RCC 7860 (cell line): Measurements from ENCODE around the gene SLC51A.

ENCODE experiments used
- DNase-seq: peaks from one replicate; pipeline ENCODE4 v3.0.0-alpha.2; 2015; ENCODE audit warnings: low spot score
- FAIRE-seq: peaks from 2 replicates; lab custom pipeline; 2012; peaks lifted over from hg19 to GRCh38; lab: Jason Lieb, UNC

Gene SLC51A

GRCh38 chr3:196214783-196215441 lies 1.4 kb upstream of the SLC51A start:
- no peak for FAIRE-seq

GRCh38 chr3:196215493-196216020 lies 777 bp upstream of the SLC51A start:
- FAIRE-seq (no peak), DNase-seq (no peak)

More at GRCh38 chr3:196214783-196215441, 1.4 kb upstream of the SLC51A start:
- DNase-seq: no peak

GRCh38 chr3:196216681-196217211 lies 412 bp downstream of the SLC51A start:
- FAIRE-seq (no peak), DNase-seq (no peak)

- DNase-seq (no peak), FAIRE-seq (no peak)
These were observed 1.2 kb downstream of the SLC51A start for GRCh38 chr3:196217307-196218154.

- no peak for FAIRE-seq
- DNase-seq: no peak
These were observed 1.9 kb downstream of the SLC51A start for GRCh38 chr3:196218155-196218712.

- FAIRE-seq: no peak
These were observed 3.0 kb downstream of the SLC51A start for GRCh38 chr3:196219194-196219969.

GRCh38 chr3:196219970-196220311 lies 3.6 kb downstream of the SLC51A start:
- no peak for FAIRE-seq

More at GRCh38 chr3:196219194-196219969, 3.0 kb downstream of the SLC51A start:
- no peak for DNase-seq

GRCh38 chr3:196220587-196220986 lies 4.3 kb downstream of the SLC51A start:
- FAIRE-seq (no peak), DNase-seq (no peak)

More at GRCh38 chr3:196219970-196220311, 3.6 kb downstream of the SLC51A start:
- no peak for DNase-seq

GRCh38 chr3:196220991-196221390 lies 4.7 kb downstream of the SLC51A start:
- no peak for FAIRE-seq
- DNase-seq: no peak

GRCh38 chr3:196222876-196223595 lies 6.7 kb downstream of the SLC51A start:
- no peak for DNase-seq
- FAIRE-seq: no peak

GRCh38 chr3:196225086-196225485 lies 8.8 kb downstream of the SLC51A start:
- FAIRE-seq (no peak), DNase-seq (no peak)

- FAIRE-seq (no peak), DNase-seq (no peak)
These were observed 9.5 kb downstream of the SLC51A start for GRCh38 chr3:196225763-196226364.

- DNase-seq: no peak
These were observed 10.8 kb downstream of the SLC51A start for GRCh38 chr3:196227121-196227561.

GRCh38 chr3:196227629-196228493 lies 11.5 kb downstream of the SLC51A start:
- no peak for DNase-seq
- no peak for FAIRE-seq

More at GRCh38 chr3:196227121-196227561, 10.8 kb downstream of the SLC51A start:
- no peak for FAIRE-seq

GRCh38 chr3:196232154-196232881 lies 16.0 kb downstream of the SLC51A start:
- DNase-seq (no peak), FAIRE-seq (no peak)

GRCh38 chr3:196232882-196233251 lies 16.5 kb downstream of the SLC51A start:
- DNase-seq (no peak), FAIRE-seq (no peak)

GRCh38 chr3:196235452-196236122 lies 19.3 kb downstream of the SLC51A start:
- DNase-seq (no peak), FAIRE-seq (no peak)
